Astrocyte (in vitro differentiated cells and primary cell): Measurements from ENCODE around the gene RPL10A.

ENCODE experiments used
- EZH2 ChIP-seq: IDR thresholded peaks from 2 replicates; pipeline ENCODE4 v1.6.1; 2012; ENCODE audit warnings: mild to moderate bottlenecking, low read length, inconsistent platforms; ENCODE audit not compliant: insufficient read depth
- TF ChIP-seq, protein P1 (sequence below): IDR thresholded peaks from 2 replicates; pipeline ENCODE4 v1.5.1; 2011; ENCODE audit warnings: low read depth, mild to moderate bottlenecking, inconsistent platforms, low read length, moderate library complexity; ENCODE audit not compliant: insufficient read depth

DNA sequence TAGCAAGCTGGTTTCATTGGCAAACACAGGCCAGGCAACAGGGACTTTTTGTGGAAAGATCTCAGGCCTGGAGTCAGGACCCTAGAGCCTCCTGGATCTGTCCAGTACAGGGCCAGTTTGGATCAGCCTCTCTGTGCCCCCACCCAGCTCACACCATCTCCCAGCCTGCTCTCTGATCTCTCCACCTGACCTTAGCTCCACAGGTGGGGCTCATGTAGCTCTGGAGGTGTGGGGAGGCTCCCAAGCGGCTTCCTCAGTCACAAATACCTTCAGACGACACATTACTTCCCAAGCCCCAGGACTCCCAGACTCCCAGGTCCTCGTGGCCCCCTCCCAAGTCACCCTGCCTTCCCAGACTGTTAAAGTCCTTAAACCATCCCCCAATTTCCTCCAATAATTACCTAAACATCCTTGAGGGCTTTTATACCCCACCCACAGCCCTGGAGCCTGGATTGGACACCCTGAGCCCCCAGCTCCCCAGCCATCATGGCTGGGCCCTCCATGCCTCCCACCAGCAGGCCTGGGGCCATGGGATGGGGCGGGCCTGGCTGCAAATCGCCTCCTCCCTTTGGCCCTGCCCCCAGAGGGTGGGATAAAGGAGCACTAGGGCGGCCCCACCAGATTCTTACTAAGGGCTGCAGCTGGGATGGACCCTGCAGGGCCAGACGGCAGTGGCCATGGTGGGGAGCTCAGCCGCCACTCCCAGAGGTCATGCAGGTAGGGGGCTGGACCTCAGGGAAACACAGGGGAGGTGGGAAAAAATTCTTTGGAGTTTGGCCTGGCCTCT, 31.9 kb upstream of the RPL10A start:
- TF ChIP-seq, protein P1, sequence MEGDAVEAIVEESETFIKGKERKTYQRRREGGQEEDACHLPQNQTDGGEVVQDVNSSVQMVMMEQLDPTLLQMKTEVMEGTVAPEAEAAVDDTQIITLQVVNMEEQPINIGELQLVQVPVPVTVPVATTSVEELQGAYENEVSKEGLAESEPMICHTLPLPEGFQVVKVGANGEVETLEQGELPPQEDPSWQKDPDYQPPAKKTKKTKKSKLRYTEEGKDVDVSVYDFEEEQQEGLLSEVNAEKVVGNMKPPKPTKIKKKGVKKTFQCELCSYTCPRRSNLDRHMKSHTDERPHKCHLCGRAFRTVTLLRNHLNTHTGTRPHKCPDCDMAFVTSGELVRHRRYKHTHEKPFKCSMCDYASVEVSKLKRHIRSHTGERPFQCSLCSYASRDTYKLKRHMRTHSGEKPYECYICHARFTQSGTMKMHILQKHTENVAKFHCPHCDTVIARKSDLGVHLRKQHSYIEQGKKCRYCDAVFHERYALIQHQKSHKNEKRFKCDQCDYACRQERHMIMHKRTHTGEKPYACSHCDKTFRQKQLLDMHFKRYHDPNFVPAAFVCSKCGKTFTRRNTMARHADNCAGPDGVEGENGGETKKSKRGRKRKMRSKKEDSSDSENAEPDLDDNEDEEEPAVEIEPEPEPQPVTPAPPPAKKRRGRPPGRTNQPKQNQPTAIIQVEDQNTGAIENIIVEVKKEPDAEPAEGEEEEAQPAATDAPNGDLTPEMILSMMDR: no peak
- TF ChIP-seq EZH2: no peak
